Activated CD4-positive, alpha-beta T cell treated with anti-CD3 and anti-CD28 coated beads, Interleukin-2, amount 50 U/mL, for 48 hours (primary cell): ENCODE data around the gene PCCA.
"Not testable (repeated sequence)": the region's sequence is repeated elsewhere in the genome, so short reads cannot be mapped to it uniquely, and the experiment has no call there.

ENCODE experiments used
- DNase-seq, 2 experiments: peaks; one replicate each; pipeline ENCODE4 v3.0.0-alpha.2; 2020

The PCCA gene

DNA sequence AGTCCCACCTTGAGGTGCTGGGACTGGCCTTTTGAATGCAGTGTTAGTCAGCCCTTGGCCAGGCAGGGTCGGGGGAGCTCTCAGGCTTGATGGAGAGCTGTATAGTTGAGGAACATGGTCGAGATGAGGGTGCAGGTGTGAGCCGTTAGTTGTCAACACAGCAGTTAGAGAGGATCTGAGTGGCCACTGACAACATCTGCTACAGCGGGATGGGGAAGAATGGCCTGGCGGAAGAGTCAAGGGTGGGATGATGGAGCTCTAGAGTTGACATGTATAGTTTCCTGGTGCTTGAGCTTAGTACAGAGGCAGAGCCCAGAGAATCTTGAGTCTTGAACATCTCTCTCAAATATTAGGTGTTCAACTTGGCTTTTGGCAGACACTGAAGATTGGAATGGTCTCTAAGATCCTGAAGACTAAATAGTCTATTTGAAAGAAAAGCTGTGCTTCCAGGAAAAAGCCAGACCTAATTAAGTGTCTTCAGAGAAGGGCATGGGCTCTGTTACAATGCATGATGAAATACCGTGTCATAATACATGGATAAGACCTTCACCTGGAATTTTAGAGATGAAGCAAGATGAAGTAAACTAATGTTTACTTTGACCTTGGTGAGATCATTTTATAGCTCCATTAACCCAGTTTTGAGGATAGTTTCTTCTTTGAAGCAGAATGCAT, 9.7 kb downstream of the PCCA start:
- no peak for DNase-seq

- DNase-seq, result not testable (repeated sequence)
Measured at GRCh38 chr13:100099117-100099445, 10.2 kb downstream of the PCCA start.

DNA sequence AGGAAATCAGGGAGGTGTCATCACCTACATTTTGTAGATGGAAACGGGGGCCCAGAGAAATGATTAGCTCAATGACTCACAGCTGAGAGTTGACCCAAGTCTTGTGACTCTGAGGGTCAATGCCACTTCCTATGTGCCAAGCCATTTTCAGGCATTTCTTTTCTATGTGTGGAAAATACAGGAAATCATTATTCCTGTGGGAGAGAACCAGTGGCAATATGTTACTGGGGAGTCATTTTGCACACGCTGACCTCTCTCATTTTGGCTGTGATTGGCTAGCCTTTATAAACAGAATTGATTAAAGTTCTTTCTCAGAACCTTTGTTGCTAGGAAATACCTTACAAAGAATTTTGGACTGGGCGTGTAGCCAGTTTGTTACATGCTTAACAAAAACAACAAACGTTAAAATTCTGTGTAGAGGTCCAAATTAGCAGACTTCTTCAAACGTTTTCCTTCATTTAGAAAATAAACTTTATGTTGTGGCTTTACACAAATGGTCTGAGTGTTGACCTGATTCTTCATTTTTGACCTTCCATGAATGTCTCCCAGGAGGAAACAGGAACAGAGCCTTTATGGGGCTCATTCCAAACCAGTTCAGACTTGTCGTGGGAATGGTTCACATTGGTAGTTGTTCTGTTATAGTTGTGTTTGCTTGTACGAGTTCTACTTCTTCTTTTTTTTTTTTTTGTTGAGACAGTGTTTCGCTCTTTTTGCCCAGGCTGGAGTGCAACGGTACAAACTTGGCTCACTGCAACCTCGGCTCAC, 11.4 kb downstream of the PCCA start:
- no peak for DNase-seq

GRCh38 chr13:100102042-100102441, 13.1 kb downstream of the PCCA start:
- DNase-seq, result no peak

DNA sequence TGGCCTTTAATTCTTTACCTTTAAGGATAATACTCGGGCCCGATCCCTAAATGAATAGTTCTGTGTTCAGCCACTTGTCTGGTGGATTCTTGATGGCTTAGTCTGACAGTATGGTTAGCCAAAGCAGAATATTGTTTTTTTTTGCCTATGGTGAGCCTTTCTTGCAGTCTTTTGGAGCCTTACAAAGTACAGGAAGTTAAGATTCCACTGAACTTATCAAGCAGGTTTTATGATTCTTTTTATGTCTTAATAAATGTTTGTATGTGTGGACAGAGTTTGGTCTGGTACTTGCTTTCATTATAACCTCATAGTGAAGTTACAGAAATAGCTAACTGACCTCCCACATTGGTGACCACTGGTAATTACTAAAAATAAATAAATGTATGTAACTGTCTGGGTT, 17.1 kb downstream of the PCCA start:
- no peak for DNase-seq

DNA sequence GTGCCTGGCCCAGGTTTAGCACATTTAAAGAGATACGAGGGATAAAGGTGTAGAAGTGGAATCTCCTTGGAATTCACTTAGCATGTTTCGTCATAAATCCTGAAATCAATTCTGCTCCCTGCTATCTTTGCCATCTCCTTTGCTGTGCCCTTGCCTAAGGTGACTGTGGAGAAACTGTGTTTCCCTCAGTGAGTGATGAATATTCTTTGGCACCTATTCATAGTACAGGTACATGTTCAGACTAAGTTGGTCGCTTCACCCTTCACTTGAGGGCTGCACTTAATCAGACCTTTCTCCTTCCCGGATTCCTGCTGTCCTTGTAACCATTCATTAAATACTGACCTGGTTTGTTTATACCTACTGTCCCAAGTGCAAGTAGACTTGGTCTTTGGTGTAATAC, 17.8 kb downstream of the PCCA start:
- no peak for DNase-seq

DNA sequence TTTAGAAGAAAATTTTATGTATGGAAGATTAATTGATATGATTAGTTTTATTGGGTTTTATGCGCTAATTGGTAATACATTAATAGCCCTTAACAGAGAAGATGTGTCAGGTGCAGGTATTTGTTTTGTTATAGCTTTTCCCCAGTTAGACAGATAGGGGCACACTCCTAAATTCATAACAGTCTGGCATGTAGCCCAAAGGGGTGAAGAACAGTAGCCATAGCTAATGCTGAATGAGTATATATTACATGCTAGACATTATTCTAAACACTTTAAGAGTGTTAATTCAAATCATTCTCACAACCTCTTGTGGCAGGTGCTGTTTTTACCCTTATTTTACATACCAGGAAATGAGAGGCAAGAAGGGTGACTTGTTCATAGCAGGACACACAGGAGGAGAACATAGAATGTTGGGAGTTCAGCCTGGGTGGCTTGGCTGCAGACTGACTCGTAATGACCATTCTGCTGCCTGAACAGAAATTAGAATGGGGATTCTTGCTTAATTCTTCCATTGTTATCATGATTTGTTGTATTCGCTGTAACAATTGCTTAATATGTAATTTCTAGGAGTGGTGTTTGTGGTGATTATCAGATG, 20.1 kb downstream of the PCCA start:
- no peak for DNase-seq

DNA sequence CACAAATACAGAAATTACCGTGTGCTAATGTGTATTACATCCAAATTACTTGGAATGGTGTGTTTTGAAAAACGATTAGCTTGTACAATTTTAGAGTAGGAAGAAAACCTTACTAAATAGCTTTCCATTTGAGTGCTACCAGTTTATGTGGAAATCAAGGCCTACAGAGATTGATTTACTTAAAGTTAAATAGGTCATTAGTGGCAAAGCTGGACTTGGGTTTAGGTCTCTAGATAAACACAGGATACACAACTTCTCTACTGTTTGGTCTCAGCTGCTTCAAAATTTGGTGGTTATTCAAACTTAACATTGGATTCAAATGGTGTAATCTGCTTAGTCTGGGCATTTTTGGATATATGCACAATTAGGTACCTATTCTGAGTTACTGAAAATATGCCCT, 21.4 kb downstream of the PCCA start:
- no peak for DNase-seq

DNA sequence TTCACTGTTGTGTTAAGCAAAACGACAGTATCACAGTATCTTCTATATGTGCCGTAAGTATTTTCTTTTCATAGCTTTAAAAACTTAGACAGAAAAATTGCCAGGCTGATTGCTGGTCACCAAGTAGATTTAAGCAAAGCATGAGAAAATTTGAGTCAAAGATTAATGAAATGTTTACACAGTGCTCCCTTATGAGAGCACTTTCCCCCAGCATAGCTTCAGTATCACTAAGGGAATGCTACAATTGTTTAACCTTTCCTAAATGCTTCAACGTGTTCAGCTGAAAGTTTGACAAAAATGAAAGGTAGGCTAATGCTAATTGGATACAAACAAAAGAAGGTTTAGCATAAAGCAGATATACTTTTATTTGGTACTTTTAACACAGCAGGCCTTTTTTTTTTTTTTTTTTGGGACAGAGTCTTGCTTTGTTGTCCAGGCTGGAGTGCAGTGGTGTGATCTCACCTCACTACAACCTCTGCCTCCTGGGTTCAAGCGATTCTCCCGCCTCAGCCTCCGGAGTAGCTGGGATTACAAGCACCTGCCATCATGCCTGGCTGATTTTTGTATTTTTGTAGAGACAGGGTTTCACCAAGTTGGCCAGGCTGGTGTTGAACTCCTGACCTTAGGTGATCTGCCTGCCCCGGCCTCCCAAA, 23.4 kb downstream of the PCCA start:
- no peak for DNase-seq

GRCh38 chr13:100115693-100116254, 26.9 kb downstream of the PCCA start:
- no peak for DNase-seq

- no peak for DNase-seq
Measured at GRCh38 chr13:100124265-100124664, 35.4 kb downstream of the PCCA start.

- DNase-seq, result no peak
Measured at GRCh38 chr13:100125946-100126345, 37.1 kb downstream of the PCCA start.

DNA sequence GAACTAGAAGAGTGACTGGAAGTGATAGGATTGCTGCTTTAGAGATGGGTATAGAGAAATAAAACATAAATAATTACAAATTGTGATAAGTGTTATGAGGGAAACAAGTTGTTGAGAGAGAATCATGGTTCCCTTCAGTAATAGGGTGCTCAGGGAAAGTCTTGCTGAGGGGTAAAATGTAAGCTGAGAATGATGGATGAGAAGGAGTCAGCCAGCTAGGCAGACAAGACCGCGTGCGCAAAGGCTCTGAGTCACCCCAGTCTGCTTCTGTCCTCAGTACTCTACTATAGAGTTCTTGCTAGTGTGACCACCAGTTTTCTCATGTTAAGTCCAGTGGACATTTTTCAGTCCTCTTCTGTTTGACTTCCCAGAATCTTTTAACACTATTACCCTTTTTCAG, 39.5 kb downstream of the PCCA start:
- DNase-seq, result peak; percentile 9 to 19

DNA sequence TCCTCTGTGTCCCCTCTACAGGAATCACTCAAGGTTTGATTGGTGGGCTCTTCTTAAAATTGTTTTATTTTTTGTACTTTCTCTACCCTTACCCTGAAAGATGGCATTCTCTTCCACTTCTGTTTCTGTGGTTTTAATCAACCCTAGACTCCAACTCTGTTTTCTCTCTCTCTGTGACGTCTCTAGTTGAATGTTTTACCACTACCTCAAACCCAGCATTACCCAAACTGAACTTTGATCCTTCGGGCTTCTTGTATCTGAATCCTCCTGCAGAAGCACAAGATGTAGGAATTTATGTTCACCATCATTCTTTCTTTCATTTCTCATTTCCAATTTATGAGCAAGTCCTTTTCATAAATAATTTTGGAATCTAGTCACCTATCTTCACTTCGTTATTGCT, 39.9 kb downstream of the PCCA start:
- no peak for DNase-seq

DNA sequence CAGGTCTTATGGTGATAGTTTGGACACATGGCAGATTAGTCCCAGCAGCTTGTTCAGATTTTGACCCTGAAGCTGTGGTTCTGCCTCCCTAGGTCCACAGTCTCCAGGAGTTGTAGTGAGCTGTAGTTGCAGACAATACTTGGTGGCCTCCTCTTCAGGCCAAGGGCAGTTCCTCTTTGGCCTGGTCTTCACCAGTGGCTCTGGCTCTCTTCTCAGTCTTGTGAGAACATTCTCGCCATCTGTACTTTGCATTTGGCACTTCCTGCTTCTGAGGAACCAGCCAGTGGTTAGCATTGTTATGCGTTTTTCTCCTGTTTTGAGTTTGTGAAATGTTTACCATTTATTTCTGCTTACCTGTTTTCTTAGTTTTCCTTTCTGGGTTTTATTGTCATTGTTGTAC, 40.7 kb downstream of the PCCA start:
- no peak for DNase-seq

- DNase-seq, result no peak
Measured at GRCh38 chr13:100130092-100130491, 41.2 kb downstream of the PCCA start.

DNA sequence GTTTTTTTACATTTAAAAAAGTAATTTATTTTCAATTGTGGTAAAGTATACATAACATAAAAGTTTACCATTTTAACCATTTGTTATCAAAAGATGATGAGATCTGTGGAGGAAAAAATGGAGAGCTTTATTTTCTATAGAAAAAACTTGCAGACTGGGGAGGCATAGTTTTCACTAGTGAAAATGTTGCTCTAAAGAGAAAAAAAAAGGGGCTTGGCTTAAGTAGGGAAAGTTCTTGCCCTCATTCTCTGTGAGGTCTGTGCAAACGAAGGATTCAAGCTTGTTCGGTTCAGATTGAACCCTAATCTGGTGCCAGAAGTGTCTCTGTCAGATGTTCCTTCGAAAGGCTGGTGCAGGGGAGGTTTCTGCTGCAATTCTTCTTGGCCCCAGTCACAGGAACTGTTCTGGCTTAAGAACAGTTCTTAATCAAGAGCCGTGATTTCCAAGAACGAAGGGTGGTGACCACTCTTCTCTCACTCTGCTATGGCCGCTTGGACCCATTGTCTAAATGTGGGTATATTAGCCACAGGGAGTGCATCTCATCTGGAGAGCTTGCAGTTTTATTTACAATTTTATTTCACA, 42.1 kb downstream of the PCCA start:
- DNase-seq, result no peak

GRCh38 chr13:100131863-100132574, 43.1 kb downstream of the PCCA start:
- peak in 1 of 2 experiments; percentile 14 for DNase-seq

DNA sequence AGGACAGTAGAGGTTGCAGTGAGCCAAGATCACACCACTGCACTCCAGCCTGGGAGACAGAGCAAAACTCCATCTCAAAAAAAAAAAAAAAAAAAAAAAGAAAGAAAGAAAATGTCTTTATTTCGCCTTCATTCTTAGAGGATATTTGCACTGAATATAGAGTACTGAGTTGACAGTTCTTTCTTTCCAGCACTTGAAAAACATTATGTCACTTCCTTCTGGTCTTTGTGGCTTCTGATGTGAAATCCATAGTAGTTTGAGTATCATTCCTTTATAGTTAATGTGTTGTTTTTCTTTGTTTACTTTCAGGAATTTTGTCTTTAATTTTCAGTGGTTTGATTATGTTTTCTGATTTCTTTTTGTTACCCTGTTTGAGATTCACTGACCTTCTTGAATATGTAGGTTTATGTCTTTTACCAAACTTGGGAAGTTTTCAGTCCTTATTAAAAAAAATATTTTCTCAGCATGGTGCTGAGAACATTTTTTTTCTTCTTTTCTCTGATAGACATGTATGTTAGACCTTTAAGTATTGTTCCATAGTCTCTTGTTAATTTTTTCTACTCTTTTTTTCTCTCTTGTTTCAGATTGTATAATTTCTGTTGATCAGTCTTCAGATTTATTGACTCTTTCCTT, 50.1 kb downstream of the PCCA start:
- DNase-seq, result no peak

DNA sequence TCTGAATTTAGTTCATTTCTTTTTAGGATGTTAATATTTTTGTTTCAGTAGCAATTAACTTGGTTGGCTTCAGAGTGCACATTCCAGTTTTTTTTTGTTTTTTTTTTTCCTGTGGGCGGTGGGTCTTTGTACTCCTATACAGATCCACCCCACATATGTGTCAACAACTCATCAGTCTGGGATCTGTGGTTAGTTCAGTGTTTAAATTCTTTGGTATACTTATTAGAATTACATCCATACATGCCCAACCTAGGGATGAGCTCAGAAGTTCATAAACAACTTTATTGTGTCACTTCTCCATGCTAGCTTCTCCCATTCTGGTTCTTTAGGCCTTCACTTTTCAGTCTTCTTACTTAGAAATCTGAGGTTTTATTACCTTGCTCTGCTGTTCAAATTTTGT, 50.9 kb downstream of the PCCA start:
- DNase-seq, result no peak

DNA sequence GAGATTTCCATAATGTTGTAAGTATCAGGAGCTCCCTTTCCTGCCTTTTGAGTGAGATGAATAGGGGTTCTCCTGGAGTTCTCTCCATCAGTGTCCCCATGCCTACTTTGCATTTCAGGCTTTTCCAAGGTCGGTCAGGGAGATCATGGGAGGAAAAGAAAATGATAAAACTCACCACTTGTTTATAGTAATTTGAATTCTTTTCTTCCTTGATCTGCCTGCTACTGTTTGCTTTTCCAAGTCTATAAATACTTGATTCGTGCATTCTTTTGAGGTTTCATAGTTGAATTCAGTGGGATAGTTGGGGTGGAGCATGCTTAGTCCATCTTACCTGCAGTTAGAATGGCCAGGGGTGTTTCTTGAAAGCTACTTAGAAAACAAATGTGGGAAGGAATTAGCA, 51.5 kb downstream of the PCCA start:
- no peak for DNase-seq

GRCh38 chr13:100141461-100141961, 52.6 kb downstream of the PCCA start:
- not testable (repeated sequence) for DNase-seq
